ENCODE results near the gene STBD1. TPM values are rescaled to one million over a fixed set of nuclear protein-coding genes. Genes with fewer than 3 reads are reported as not detected.
A peak's percentile ranks its signal among the peaks of the same experiment; 100 is the strongest.
"Not testable (repeated sequence)": the region's sequence is repeated elsewhere in the genome, so short reads cannot be mapped to it uniquely, and the experiment has no call there.

Gene STBD1
- total RNA-seq, 8 experiments from 2014 or later, result 1.4 to 14.1 (median 3.6) TPM

GRCh38 chr4:76275486-76276124, 30.9 kb upstream of the STBD1 start:
- WGBS, 10 experiments, result 29 to 95% (median 72%) methylated on average over 1 to 3 of the region's 3 CpGs; no CpG with 5 or more reads in 1 of the 10 experiments
- in situ Hi-C loops (cut with MboI; ENCODE audit: low pct_unique_long_range_greater_than_20kb in 2 of 9, low sequenced_read_pairs in 9 of 9, unreplicated experiment in 9 of 9), result no loop called here
- no peak for ATAC-seq (replicated peaks in 6 of 8)
- no peak overlapping the region for H3K4me3 ChIP-seq
- no peak overlapping the region for H3K27ac ChIP-seq
- H3K4me1 ChIP-seq (replicated peaks in 1 of 2), result no peaks in the 10 kb centered on the region

- no peaks in the 10 kb centered on the region for H3K4me1 ChIP-seq (replicated peaks in 1 of 2)
- H3K4me3 ChIP-seq, result no peak overlapping the region
- no peak overlapping the region for H3K27ac ChIP-seq
- in situ Hi-C loops (cut with MboI; ENCODE audit: low pct_unique_long_range_greater_than_20kb in 2 of 9, low sequenced_read_pairs in 9 of 9, unreplicated experiment in 9 of 9), result no loop called here
- WGBS, 10 experiments, result 41 to 100% (median 95%) methylated on average over 1 to 9 of the region's 9 CpGs; no CpG with 5 or more reads in 2 of the 10 experiments
- ATAC-seq (replicated peaks in 6 of 8), result no peak
Observed at GRCh38 chr4:76276813-76277212, 29.7 kb upstream of the STBD1 start.

- 20 to 100% (median 67%) methylated on average over 1 of the region's 1 CpG; no CpG with 5 or more reads in 3 of the 10 experiments for WGBS, 10 experiments
- Histone ChIP-seq H3K4me1 (replicated peaks in 1 of 2) (no peaks in the 10 kb centered on the region), H3K4me3 (no peak overlapping the region), H3K27ac (no peak overlapping the region)
- in situ Hi-C loops (cut with MboI; ENCODE audit: low pct_unique_long_range_greater_than_20kb in 2 of 9, low sequenced_read_pairs in 9 of 9, unreplicated experiment in 9 of 9), result no loop called here
- no peak for ATAC-seq (replicated peaks in 6 of 8)
Observed at GRCh38 chr4:76277667-76278066, 28.9 kb upstream of the STBD1 start.

GRCh38 chr4:76278583-76278982, 27.9 kb upstream of the STBD1 start:
- Histone ChIP-seq H3K4me3 (no peak overlapping the region), H3K27ac (no peak overlapping the region), H3K4me1 (replicated peaks in 1 of 2) (no peaks in the 10 kb centered on the region)
- in situ Hi-C loops (cut with MboI; ENCODE audit: low pct_unique_long_range_greater_than_20kb in 2 of 9, low sequenced_read_pairs in 9 of 9, unreplicated experiment in 9 of 9), result no loop called here
- 43 to 90% (median 80%) methylated on average over 1 of the region's 1 CpG; no CpG with 5 or more reads in 3 of the 10 experiments for WGBS, 10 experiments
- no peak for ATAC-seq (replicated peaks in 6 of 8)

GRCh38 chr4:76279462-76279861, 27.1 kb upstream of the STBD1 start:
- Histone ChIP-seq H3K4me1 (replicated peaks in 1 of 2) (no peaks in the 10 kb centered on the region), H3K27ac (no peak overlapping the region), H3K4me3 (no peak overlapping the region)
- WGBS, 10 experiments, result 35 to 93% (median 80%) methylated on average over 1 to 4 of the region's 4 CpGs; no CpG with 5 or more reads in 1 of the 10 experiments
- in situ Hi-C loops (cut with MboI; ENCODE audit: low pct_unique_long_range_greater_than_20kb in 2 of 9, low sequenced_read_pairs in 9 of 9, unreplicated experiment in 9 of 9), result no loop called here
- ATAC-seq (replicated peaks in 6 of 8), result no peak

- no peak for ATAC-seq (replicated peaks in 6 of 8)
- Histone ChIP-seq H3K4me3 (no peak overlapping the region), H3K27ac (no peak overlapping the region), H3K4me1 (replicated peaks in 1 of 2) (no peaks in the 10 kb centered on the region)
- in situ Hi-C loops (cut with MboI; ENCODE audit: low pct_unique_long_range_greater_than_20kb in 2 of 9, low sequenced_read_pairs in 9 of 9, unreplicated experiment in 9 of 9), result no loop called here
- 40 to 100% (median 77%) methylated on average over 1 to 4 of the region's 6 CpGs; no CpG with 5 or more reads in 2 of the 10 experiments for WGBS, 10 experiments
Observed at GRCh38 chr4:76280488-76281441, 25.8 kb upstream of the STBD1 start.

GRCh38 chr4:76281594-76281993, 24.9 kb upstream of the STBD1 start:
- H3K27ac ChIP-seq; H3K4me1 ChIP-seq (replicated peaks in 1 of 2); in situ Hi-C loops (cut with MboI; ENCODE audit: low pct_unique_long_range_greater_than_20kb in 2 of 9, low sequenced_read_pairs in 9 of 9, unreplicated experiment in 9 of 9); H3K4me3 ChIP-seq; ATAC-seq (replicated peaks in 6 of 8): not testable (repeated sequence)
- 77 to 97% (median 90%) methylated on average over 2 to 6 of the region's 6 CpGs; no CpG with 5 or more reads in 6 of the 10 experiments for WGBS, 10 experiments

GRCh38 chr4:76282941-76283689, 23.4 kb upstream of the STBD1 start:
- no peak overlapping the region for H3K27ac ChIP-seq
- ATAC-seq (replicated peaks in 6 of 8), result peak in 1 of 8 experiments; percentile 72
- no peaks in the 10 kb centered on the region for H3K4me1 ChIP-seq (replicated peaks in 1 of 2)
- in situ Hi-C loops (cut with MboI; ENCODE audit: low pct_unique_long_range_greater_than_20kb in 2 of 9, low sequenced_read_pairs in 9 of 9, unreplicated experiment in 9 of 9), result no loop called here
- WGBS, 10 experiments, result 19 to 92% (median 83%) methylated on average over 1 to 6 of the region's 6 CpGs; no CpG with 5 or more reads in 1 of the 10 experiments
- H3K4me3 ChIP-seq, result no peak overlapping the region

- H3K27ac ChIP-seq, result no peak overlapping the region
- 58 to 100% (median 73%) methylated on average over 1 to 4 of the region's 4 CpGs; no CpG with 5 or more reads in 1 of the 10 experiments for WGBS, 10 experiments
- no peaks in the 10 kb centered on the region for H3K4me1 ChIP-seq (replicated peaks in 1 of 2)
- ATAC-seq (replicated peaks in 6 of 8), result peak in 1 of 8 experiments; percentile 51
- in situ Hi-C loops (cut with MboI; ENCODE audit: low pct_unique_long_range_greater_than_20kb in 2 of 9, low sequenced_read_pairs in 9 of 9, unreplicated experiment in 9 of 9), result no loop called here
- H3K4me3 ChIP-seq, result no peak overlapping the region
Observed at GRCh38 chr4:76283900-76284299, 22.6 kb upstream of the STBD1 start.

- H3K4me1 ChIP-seq (replicated peaks in 1 of 2); H3K4me3 ChIP-seq; ATAC-seq (replicated peaks in 6 of 8); in situ Hi-C loops (cut with MboI; ENCODE audit: low pct_unique_long_range_greater_than_20kb in 2 of 9, low sequenced_read_pairs in 9 of 9, unreplicated experiment in 9 of 9); H3K27ac ChIP-seq: not testable (repeated sequence)
- 7 to 100% (median 70%) methylated on average over 1 to 3 of the region's 3 CpGs; no CpG with 5 or more reads in 1 of the 10 experiments for WGBS, 10 experiments
Observed at GRCh38 chr4:76287811-76288210, 18.7 kb upstream of the STBD1 start.

GRCh38 chr4:76292730-76293129, 13.8 kb upstream of the STBD1 start:
- 65 to 100% (median 86%) methylated on average over 1 to 3 of the region's 3 CpGs; no CpG with 5 or more reads in 3 of the 10 experiments for WGBS, 10 experiments
- no peak for ATAC-seq (replicated peaks in 6 of 8)
- in situ Hi-C loops (cut with MboI; ENCODE audit: low pct_unique_long_range_greater_than_20kb in 2 of 9, low sequenced_read_pairs in 9 of 9, unreplicated experiment in 9 of 9), result no loop called here

GRCh38 chr4:76293772-76294171, 12.8 kb upstream of the STBD1 start:
- Histone ChIP-seq H3K4me3 (no peak overlapping the region), H3K27ac (no peak overlapping the region), H3K4me1 (replicated peaks in 1 of 2) (no peaks in the 10 kb centered on the region)
- peak in 1 of 8 experiments; percentile 61 for ATAC-seq (replicated peaks in 6 of 8)
- 30 to 100% (median 67%) methylated on average over 1 to 2 of the region's 2 CpGs; no CpG with 5 or more reads in 5 of the 10 experiments for WGBS, 10 experiments
- in situ Hi-C loops (cut with MboI; ENCODE audit: low pct_unique_long_range_greater_than_20kb in 2 of 9, low sequenced_read_pairs in 9 of 9, unreplicated experiment in 9 of 9), result no loop called here

More at GRCh38 chr4:76292730-76293129, 13.8 kb upstream of the STBD1 start:
- H3K4me3 ChIP-seq, result no peak overlapping the region
- no peak overlapping the region for H3K27ac ChIP-seq
- no peaks in the 10 kb centered on the region for H3K4me1 ChIP-seq (replicated peaks in 1 of 2)

Measured in motor neuron (in vitro differentiated cells).